K562 (cell line): ENCODE measurements around the gene SELL. TPM values are rescaled to one million over a fixed set of nuclear protein-coding genes. Genes with fewer than 3 reads are reported as not detected.
A peak's percentile ranks its signal among the peaks of the same experiment; 100 is the strongest.

ENCODE experiments used
- ARID1B ChIP-seq: fragments of 450-650 bp; IDR thresholded peaks from 2 replicates; pipeline ENCODE4 v1.6.1; 2016; ENCODE audit warnings: antibody characterized with exemption, mild to moderate bottlenecking, inconsistent platforms
- DNMT1 ChIP-seq: fragments of 450-650 bp; IDR thresholded peaks from 2 replicates; pipeline ENCODE4 v1.6.1; 2016; ENCODE audit warnings: antibody characterized with exemption, mild to moderate bottlenecking
- ELF2 ChIP-seq: fragments of 250-450 bp; sonication (Bioruptor Pico); IDR thresholded peaks from 2 replicates; pipeline ENCODE4 v1.5.0; 2021; ENCODE audit warnings: mild to moderate bottlenecking
- ETV1 ChIP-seq: fragments of 450-650 bp; conservative IDR thresholded peaks from 2 replicates; pipeline ENCODE4 v1.6.1; 2016; ENCODE audit warnings: missing genetic modification characterization, control low read depth, low read depth, missing compliant biosample characterization
- MAZ ChIP-seq, 2 experiments: fragments of 450-650 bp in 1 of 2; sonication (generic) in 1 of 2; formaldehyde crosslinking; IDR thresholded peaks in 1 of 2; conservative IDR thresholded peaks in 1 of 2; 2 replicates each; pipeline versions ENCODE4 v1.4.0 to v1.5.0; 2020; ENCODE audit warnings: mild to moderate bottlenecking in 1 of 2, missing genetic modification reagents in 1 of 2
- POLR2AphosphoS5 ChIP-seq: IDR thresholded peaks from 2 replicates; pipeline ENCODE4 v1.6.1; 2011; ENCODE audit warnings: mild to moderate bottlenecking, low read depth, low read length, moderate library complexity; ENCODE audit not compliant: control insufficient read depth, insufficient read depth
- PTBP1 ChIP-seq: fragments of 200-400 bp; formaldehyde crosslinking; IDR thresholded peaks from 2 replicates; pipeline ENCODE4 v1.6.1; 2017; ENCODE audit warnings: low read depth, low read length
- RAD21 ChIP-seq, 2 experiments: fragments of 250-450 bp in 1 of 2; fragments of 450-650 bp in 1 of 2; sonication (Bioruptor Pico) in 1 of 2; formaldehyde crosslinking in 1 of 2; IDR thresholded peaks in 1 of 2; conservative IDR thresholded peaks in 1 of 2; 2 replicates each; pipeline versions ENCODE4 v1.4.0 to v1.8.0; 2020 to 2022; ENCODE audit warnings: mild to moderate bottlenecking in 2 of 2, moderate library complexity in 1 of 2
- REST ChIP-seq, 2 experiments: fragments of 450-650 bp; formaldehyde crosslinking in 1 of 2; IDR thresholded peaks; 2 replicates each; pipeline versions ENCODE4 v1.4.0 to v1.6.1; 2014 to 2020; ENCODE audit warnings: mild to moderate bottlenecking in 2 of 2, borderline replicate concordance in 1 of 2, low read depth in 1 of 2
- SPI1 ChIP-seq: IDR thresholded peaks from 2 replicates; pipeline ENCODE4 v1.6.1; 2011; ENCODE audit warnings: low read depth, low read length, control low read depth, borderline replicate concordance
- THRB ChIP-seq: fragments of 450-650 bp; formaldehyde crosslinking; conservative IDR thresholded peaks from 2 replicates; pipeline ENCODE4 v1.4.0; 2022; ENCODE audit warnings: mild to moderate bottlenecking, missing genetic modification characterization
- ZBTB26 ChIP-seq: fragments of 450-650 bp; formaldehyde crosslinking; IDR thresholded peaks from 2 replicates; pipeline ENCODE4 v1.4.0; 2022; ENCODE audit warnings: missing genetic modification characterization
- ZNF143 ChIP-seq: sonication (generic); formaldehyde crosslinking; IDR thresholded peaks from 2 replicates; pipeline ENCODE4 v1.9.0; 2022; ENCODE audit warnings: mild to moderate bottlenecking, missing genetic modification reagents
- ZNF699 ChIP-seq: fragments of 250-450 bp; sonication (Bioruptor Pico); IDR thresholded peaks from 2 replicates; pipeline ENCODE4 v1.8.0; 2021; ENCODE audit warnings: mild to moderate bottlenecking, moderate library complexity; ENCODE audit not compliant: insufficient replicate concordance
- polyA plus RNA-seq, 8 experiments: library from polyadenylated mRNA; depleted of rRNA in 4 of 8; stranded (reverse) in 5 of 8; unstranded in 3 of 8; fragments of >200 nt; fragmentation: Nextera tagmentation in 2 of 8; fragmentation: Illumina TruSeq in 1 of 8; extraction: Ambion mirVana in 2 of 8; extraction: Trizol in 1 of 8; gene quantifications; 2 replicates each; pipeline versions ENCODE4 v1.2.1 to v1.2.3, GENCODE V29; 2011 to 2014; ENCODE audit warnings: inconsistent platforms in 1 of 8, missing spikeins in 1 of 8
- total RNA-seq, 7 experiments: library from RNA; depleted of rRNA in 6 of 7; stranded (reverse); fragments of >200 nt in 6 of 7; fragmentation: Illumina TruSeq in 2 of 7; extraction: Trizol in 2 of 7; gene quantifications; 2 replicates each; pipeline versions ENCODE4 v1.2.1 to v1.2.3, GENCODE V29; 2011 to 2021; ENCODE audit warnings: low replicate concordance in 1 of 7

Gene SELL
- total and polyA plus RNA-seq, 9 of the 15 experiments (the other 6 are each of a cell fraction or from before 2014, with no cell fraction given) = 0.51 TPM; not detected in 8

- TF ChIP-seq SPI1 = peak; percentile 21; the same call in 1 of the 2 replicates
- 0 out of 2 replicates have a peak, but pooled peaks have one; percentile 12 for TF ChIP-seq ARID1B
- TF ChIP-seq PTBP1 = no peak
- TF ChIP-seq RAD21 (CRISPR knock-in tag; conservative IDR thresholded peaks at IDR 0.05 in 1 of 2, IDR thresholded peaks at IDR 0.05 in 1 of 2) = peak; percentile 77 to 78
- peak; percentile 53 for TF ChIP-seq ETV1 (tag)
- no peak for TF ChIP-seq POLR2AphosphoS5
- peak; percentile 81; the same call in 1 of the 2 replicates for TF ChIP-seq ZBTB26 (CRISPR knock-in tag)
- 0 out of 2 replicates have a peak, but pooled peaks have one; percentile 14 for TF ChIP-seq DNMT1
- TF ChIP-seq ELF2 = 0 out of 2 replicates have a peak, but pooled peaks have one; percentile 37
- no peak for TF ChIP-seq ZNF699
- peak; percentile 55; the same call in 1 of the 2 replicates for TF ChIP-seq THRB
- peak; percentile 61; the same call in 1 of the 2 replicates for TF ChIP-seq REST (IDR thresholded peaks at IDR 0.05; ENCODE audit: borderline replicate concordance)
- TF ChIP-seq REST (CRISPR knock-in tag; IDR thresholded peaks at IDR 0.05; ENCODE audit: low read depth) = no peak
- TF ChIP-seq MAZ (CRISPR knock-in tag; conservative IDR thresholded peaks at IDR 0.05 in 1 of 2, IDR thresholded peaks at IDR 0.05 in 1 of 2) = 0 out of 4 replicates have a peak, but pooled peaks of 1 of the 2 experiments have one; percentile 22
- no peak for TF ChIP-seq ZNF143 (CRISPR knock-in tag)
Observed at GRCh38 chr1:169711469-169712308, at the start of gene SELL (continued).
